Measurements from ENCODE around the gene XYLT2. TPM values are rescaled to one million over a fixed set of nuclear protein-coding genes. Genes with fewer than 3 reads are reported as not detected.

The XYLT2 gene
- total and polyA plus RNA-seq, 9 of the 15 experiments (the other 6 are each of a cell fraction or from before 2014, with no cell fraction given) = 0.63 to 9.1 (median 4.3) TPM

DNA sequence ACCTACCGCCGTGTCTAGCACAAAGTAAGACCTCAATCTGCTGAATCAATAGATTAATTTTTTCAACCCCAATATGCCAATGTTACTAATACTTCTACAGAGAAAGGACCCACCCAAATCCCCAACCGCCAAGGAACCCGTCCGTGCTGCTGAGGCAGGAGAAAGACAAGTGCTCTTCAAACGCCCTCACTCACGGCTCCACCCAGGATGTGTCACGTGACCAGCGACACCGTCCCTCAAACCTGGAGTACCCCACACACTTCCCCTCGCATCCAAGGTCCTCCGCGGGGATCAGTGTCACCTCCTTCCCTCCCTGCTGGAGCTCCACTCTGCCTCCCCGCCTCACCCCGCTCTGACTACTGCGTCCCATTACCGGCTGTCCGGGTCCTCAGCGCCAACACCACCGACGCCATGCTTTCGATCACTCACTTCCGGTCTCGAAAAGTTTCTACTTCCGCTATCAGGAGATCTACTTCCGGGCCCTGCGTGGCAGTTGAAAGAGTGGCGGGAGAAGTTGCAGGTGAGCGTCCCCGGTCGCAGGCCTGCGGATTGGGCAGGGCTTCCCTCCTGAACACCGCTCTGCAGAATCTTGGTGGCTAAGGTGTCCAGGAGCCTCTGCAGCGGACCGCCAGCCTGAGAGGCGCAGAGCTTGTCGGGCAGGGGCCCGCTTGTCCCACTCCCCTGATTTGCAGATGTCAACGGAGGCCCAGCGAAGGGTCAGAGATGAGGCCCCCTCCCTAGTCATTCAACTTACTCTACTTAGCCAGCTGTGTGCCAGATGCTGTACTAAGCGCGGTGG is 27.0 kb downstream of the XYLT2 start, which contains the start of the genes EME1 and MRPL27 (continued):
- peak; percentile 73 for TF ChIP-seq ASH1L (IDR thresholded peaks at IDR 0.05; ENCODE audit: borderline replicate concordance, low read depth, partially characterized antibody)
- no peak for TF ChIP-seq NFE2L1 (tag; IDR thresholded peaks at IDR 0.05; ENCODE audit: borderline replicate concordance, low read depth)
- TF ChIP-seq EHMT2 (IDR thresholded peaks at IDR 0.05) = peak; percentile 86
- no peak for TF ChIP-seq GATAD2B (IDR thresholded peaks at IDR 0.05; ENCODE audit: borderline replicate concordance)
- peak; percentile 76; the same call in 1 of the 2 replicates for TF ChIP-seq RB1 (IDR thresholded peaks at IDR 0.05; ENCODE audit: low read depth)
- 0 out of 2 replicates have a peak, but pooled peaks have one; percentile 31 for TF ChIP-seq ZNF75A (CRISPR knock-in tag; IDR thresholded peaks at IDR 0.05)
- TF ChIP-seq BHLHE40 (IDR thresholded peaks at IDR 0.05; ENCODE audit: low read length) = peak; percentile 95
- TF ChIP-seq NR2F6 (CRISPR knock-in tag; IDR thresholded peaks at IDR 0.05) = no peak
- no peak; the same call in 1 of the 2 replicates for TF ChIP-seq THRAP3 (IDR thresholded peaks at IDR 0.05; ENCODE audit: borderline replicate concordance)
- TF ChIP-seq FOXJ2 (tag; IDR thresholded peaks at IDR 0.05) = no peak
- peak; percentile 71; the same call in 1 of the 2 replicates for TF ChIP-seq ZBTB2 (IDR thresholded peaks at IDR 0.05)
- peak; percentile 85 for TF ChIP-seq MBD2 (IDR thresholded peaks at IDR 0.05; ENCODE audit: borderline replicate concordance, low read depth)
- TF ChIP-seq KAT7 (CRISPR knock-in tag; IDR thresholded peaks at IDR 0.05; ENCODE audit: borderline replicate concordance) = peak; percentile 72; the same call in 1 of the 2 replicates
- peak; percentile 98 for TF ChIP-seq ETV5 (CRISPR knock-in tag; IDR thresholded peaks at IDR 0.05; ENCODE audit: low read depth)
- peak in 1 of 2 experiments; percentile 86; a peak in 3 of 4 replicates for TF ChIP-seq ARNT (IDR thresholded peaks at IDR 0.05)
- no peak for TF ChIP-seq NCOA4 (IDR thresholded peaks at IDR 0.05; ENCODE audit: partially characterized antibody)
- TF ChIP-seq, protein P1, sequence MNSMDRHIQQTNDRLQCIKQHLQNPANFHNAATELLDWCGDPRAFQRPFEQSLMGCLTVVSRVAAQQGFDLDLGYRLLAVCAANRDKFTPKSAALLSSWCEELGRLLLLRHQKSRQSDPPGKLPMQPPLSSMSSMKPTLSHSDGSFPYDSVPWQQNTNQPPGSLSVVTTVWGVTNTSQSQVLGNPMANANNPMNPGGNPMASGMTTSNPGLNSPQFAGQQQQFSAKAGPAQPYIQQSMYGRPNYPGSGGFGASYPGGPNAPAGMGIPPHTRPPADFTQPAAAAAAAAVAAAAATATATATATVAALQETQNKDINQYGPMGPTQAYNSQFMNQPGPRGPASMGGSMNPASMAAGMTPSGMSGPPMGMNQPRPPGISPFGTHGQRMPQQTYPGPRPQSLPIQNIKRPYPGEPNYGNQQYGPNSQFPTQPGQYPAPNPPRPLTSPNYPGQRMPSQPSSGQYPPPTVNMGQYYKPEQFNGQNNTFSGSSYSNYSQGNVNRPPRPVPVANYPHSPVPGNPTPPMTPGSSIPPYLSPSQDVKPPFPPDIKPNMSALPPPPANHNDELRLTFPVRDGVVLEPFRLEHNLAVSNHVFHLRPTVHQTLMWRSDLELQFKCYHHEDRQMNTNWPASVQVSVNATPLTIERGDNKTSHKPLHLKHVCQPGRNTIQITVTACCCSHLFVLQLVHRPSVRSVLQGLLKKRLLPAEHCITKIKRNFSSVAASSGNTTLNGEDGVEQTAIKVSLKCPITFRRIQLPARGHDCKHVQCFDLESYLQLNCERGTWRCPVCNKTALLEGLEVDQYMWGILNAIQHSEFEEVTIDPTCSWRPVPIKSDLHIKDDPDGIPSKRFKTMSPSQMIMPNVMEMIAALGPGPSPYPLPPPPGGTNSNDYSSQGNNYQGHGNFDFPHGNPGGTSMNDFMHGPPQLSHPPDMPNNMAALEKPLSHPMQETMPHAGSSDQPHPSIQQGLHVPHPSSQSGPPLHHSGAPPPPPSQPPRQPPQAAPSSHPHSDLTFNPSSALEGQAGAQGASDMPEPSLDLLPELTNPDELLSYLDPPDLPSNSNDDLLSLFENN (IDR thresholded peaks at IDR 0.05; ENCODE audit: low read depth in 2 of 2, low read length in 2 of 2) = no peak
- peak; percentile 89 for TF ChIP-seq FOXK1 (CRISPR knock-in tag; IDR thresholded peaks at IDR 0.05; ENCODE audit: borderline replicate concordance)
- peak; percentile 76; the same call in 1 of the 2 replicates for TF ChIP-seq ARID3B (CRISPR knock-in tag; IDR thresholded peaks at IDR 0.05; ENCODE audit: borderline replicate concordance)

Data from K562 (cell line).